HEK293 (cell line): ENCODE results near the gene SH3GLB2.

Experiments
- CTCF ChIA-PET: fragments of 350-600 bp; formaldehyde crosslinking; extraction: SDS; loops from one replicate; lab custom pipeline; 2021; ENCODE audit warnings: antibody characterized with exemption; lab: Yijun Ruan, JAX
- POLR2A ChIA-PET: fragments of 300-600 bp; formaldehyde crosslinking; extraction: SDS; loops from one replicate; lab custom pipeline; 2020; ENCODE audit warnings: antibody characterized with exemption, inconsistent platforms; lab: Yijun Ruan, JAX
- H3K27ac ChIP-seq: fragments of 200-500 bp; sonication (Bioruptor generic); 2 replicates; pipeline ENCODE4 v1.5.1; 2014; ENCODE audit warnings: low read depth, low read length, control low read depth, inconsistent platforms; ENCODE audit errors: extremely low read depth
- H3K36me3 ChIP-seq, 2 experiments: fragments of 200-500 bp in 1 of 2; sonication (Bioruptor generic) in 1 of 2; 1 replicate in 1 of 2; 2 replicates in 1 of 2; pipeline ENCODE4 v1.5.1; 2014 to 2017; ENCODE audit warnings: inconsistent platforms in 2 of 2, low read length in 2 of 2; ENCODE audit not compliant: control insufficient read depth in 2 of 2, insufficient read depth in 1 of 2
- H3K4me1 ChIP-seq: fragments of 200-500 bp; sonication (Bioruptor generic); 2 replicates; pipeline ENCODE4 v1.5.1; 2014; ENCODE audit warnings: mild to moderate bottlenecking, low read length, inconsistent platforms; ENCODE audit not compliant: control insufficient read depth, insufficient read depth
- H3K4me3 ChIP-seq: 2 replicates; pipeline ENCODE4 v1.5.1; 2011; ENCODE audit warnings: low read depth, mild to moderate bottlenecking, control low read depth, low read length, moderate library complexity
- H3K9me3 ChIP-seq: fragments of 200-500 bp; sonication (Bioruptor generic); 2 replicates; pipeline ENCODE4 v1.5.1; 2014; ENCODE audit warnings: low read depth, low read length, inconsistent platforms; ENCODE audit not compliant: control insufficient read depth, insufficient read depth
- GFI1B ChIP-seq: fragments of 450-650 bp; formaldehyde crosslinking; IDR thresholded peaks from 2 replicates; pipeline ENCODE4 v1.5.1; 2016; ENCODE audit warnings: missing biosample characterization, missing genetic modification characterization
- GLIS2 ChIP-seq: fragments of 450-650 bp; formaldehyde crosslinking; IDR thresholded peaks from 2 replicates; pipeline ENCODE4 v1.5.1; 2016; ENCODE audit warnings: missing biosample characterization, missing genetic modification characterization
- KLF10 ChIP-seq: fragments of 450-650 bp; IDR thresholded peaks from 2 replicates; pipeline ENCODE4 v1.5.1; 2018; ENCODE audit warnings: missing biosample characterization, mild to moderate bottlenecking, missing genetic modification characterization
- REPIN1 ChIP-seq: fragments of 450-650 bp; formaldehyde crosslinking; IDR thresholded peaks from 2 replicates; pipeline ENCODE4 v1.5.1; 2017; ENCODE audit warnings: missing biosample characterization, missing genetic modification characterization, low read depth
- SCRT1 ChIP-seq: fragments of 450-650 bp; formaldehyde crosslinking; IDR thresholded peaks from 2 replicates; pipeline ENCODE4 v1.5.1; 2016; ENCODE audit warnings: missing biosample characterization, missing genetic modification characterization, borderline replicate concordance
- SCRT2 ChIP-seq: fragments of 450-650 bp; formaldehyde crosslinking; IDR thresholded peaks from 2 replicates; pipeline ENCODE4 v1.5.1; 2016; ENCODE audit warnings: missing biosample characterization, missing genetic modification characterization
- ZIC2 ChIP-seq: fragments of 450-650 bp; formaldehyde crosslinking; IDR thresholded peaks from 2 replicates; pipeline ENCODE4 v1.5.1; 2016; ENCODE audit warnings: missing biosample characterization, missing genetic modification characterization
- ZNF10 ChIP-seq: fragments of 450-650 bp; formaldehyde crosslinking; IDR thresholded peaks from 2 replicates; pipeline ENCODE4 v1.5.1; 2017; ENCODE audit warnings: missing biosample characterization, missing genetic modification characterization
- ZNF155 ChIP-seq: fragments of 450-650 bp; formaldehyde crosslinking; IDR thresholded peaks from 2 replicates; pipeline ENCODE4 v1.5.1; 2016; ENCODE audit warnings: missing biosample characterization, missing genetic modification characterization
- ZNF16 ChIP-seq: fragments of 450-650 bp; formaldehyde crosslinking; IDR thresholded peaks from 2 replicates; pipeline ENCODE4 v1.5.1; 2016; ENCODE audit warnings: low read depth, missing biosample characterization, missing genetic modification characterization
- ZNF248 ChIP-seq: fragments of 450-650 bp; formaldehyde crosslinking; IDR thresholded peaks from 2 replicates; pipeline ENCODE4 v1.5.1; 2017; ENCODE audit warnings: missing biosample characterization, missing genetic modification characterization
- ZNF274 ChIP-seq, 2 experiments: fragments of 200-500 bp in 1 of 2; fragments of 450-650 bp in 1 of 2; sonication (Bioruptor generic) in 1 of 2; formaldehyde crosslinking in 1 of 2; IDR thresholded peaks; 2 replicates each; pipeline versions ENCODE4 v1.5.1 to v1.6.1; 2014 to 2016; ENCODE audit warnings: borderline replicate concordance in 1 of 2, inconsistent platforms in 1 of 2, low read length in 1 of 2, missing biosample characterization in 1 of 2, missing genetic modification characterization in 1 of 2
- ZNF335 ChIP-seq: fragments of 450-650 bp; formaldehyde crosslinking; conservative IDR thresholded peaks from 2 replicates; pipeline ENCODE4 v1.5.1; 2016; ENCODE audit warnings: missing biosample characterization, missing genetic modification characterization
- ZNF529 ChIP-seq: fragments of 450-650 bp; formaldehyde crosslinking; IDR thresholded peaks from 2 replicates; pipeline ENCODE4 v1.5.1; 2017; ENCODE audit warnings: missing genetic modification characterization, missing biosample characterization; ENCODE audit not compliant: insufficient replicate concordance
- ZNF600 ChIP-seq: fragments of 450-650 bp; formaldehyde crosslinking; IDR thresholded peaks from 2 replicates; pipeline ENCODE4 v1.5.1; 2016; ENCODE audit warnings: missing biosample characterization, missing genetic modification characterization
- ZNF623 ChIP-seq: fragments of 450-650 bp; formaldehyde crosslinking; IDR thresholded peaks from 2 replicates; pipeline ENCODE4 v1.5.1; 2016; ENCODE audit warnings: missing biosample characterization, missing genetic modification characterization
- TF ChIP-seq, protein P1 (sequence below): fragments of 450-650 bp; formaldehyde crosslinking; IDR thresholded peaks from 2 replicates; pipeline ENCODE4 v1.5.1; 2016; ENCODE audit warnings: missing biosample characterization, missing genetic modification characterization
- TF ChIP-seq, protein P2 (sequence below): fragments of 450-650 bp; formaldehyde crosslinking; IDR thresholded peaks from 2 replicates; pipeline ENCODE4 v1.5.1; 2016; ENCODE audit warnings: missing biosample characterization, missing genetic modification characterization
- TF ChIP-seq, protein P3 (sequence below): fragments of 450-650 bp; formaldehyde crosslinking; IDR thresholded peaks from 2 replicates; pipeline ENCODE4 v1.5.1; 2016; ENCODE audit warnings: missing biosample characterization, missing genetic modification characterization
- TF ChIP-seq, protein P4 (sequence below): fragments of 450-650 bp; formaldehyde crosslinking; IDR thresholded peaks from 2 replicates; pipeline ENCODE4 v1.5.1; 2017; ENCODE audit warnings: missing biosample characterization, missing genetic modification characterization

Gene SH3GLB2

DNA sequence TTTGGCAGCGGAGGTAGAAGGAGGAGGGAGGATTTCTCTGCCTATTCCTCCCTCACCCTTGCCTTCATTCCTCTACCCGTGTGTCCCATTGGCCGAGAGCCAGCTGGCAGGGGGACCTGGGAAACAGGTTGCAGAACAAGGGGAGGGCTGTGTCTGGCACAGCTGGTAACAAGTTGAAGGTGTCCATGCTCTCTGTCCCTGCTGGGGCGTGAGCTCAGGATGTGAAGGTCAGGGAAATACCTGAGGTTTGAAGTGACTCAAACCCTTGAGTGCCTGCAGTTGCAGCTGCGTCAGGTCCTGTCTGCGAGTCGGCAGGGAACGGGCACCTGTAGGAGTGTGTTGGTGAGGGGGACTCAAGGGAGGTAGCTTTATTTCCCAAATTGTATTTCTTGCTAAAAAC lies 24.5 kb upstream of the SH3GLB2 start:
- Histone ChIP-seq H3K36me3 (peaks cover 0 to 36% of the 10 kb centered on the region in 2 experiments; a peak in 2 of 3 replicates), H3K27ac (no peak overlapping the region), H3K4me1 (no peaks in the 10 kb centered on the region), H3K4me3 (no peak overlapping the region), H3K9me3 (no peaks in the 10 kb centered on the region)
- ChIA-PET POLR2A (no interaction called here), CTCF (no interaction called here)
- TF ChIP-seq ZNF10 (peak; percentile 83), ZNF248 (tag by site-specific recombination) (no peak), ZNF600 (tag by site-specific recombination) (0 out of 2 replicates have a peak, but pooled peaks have one; percentile 19), ZIC2 (peak; percentile 71), REPIN1 (tag by site-specific recombination) (no peak), SCRT2 (tag by site-specific recombination) (peak; percentile 93), ZNF155 (tag by site-specific recombination) (no peak), SCRT1 (tag by site-specific recombination) (peak; percentile 81)
- TF ChIP-seq, protein P1, sequence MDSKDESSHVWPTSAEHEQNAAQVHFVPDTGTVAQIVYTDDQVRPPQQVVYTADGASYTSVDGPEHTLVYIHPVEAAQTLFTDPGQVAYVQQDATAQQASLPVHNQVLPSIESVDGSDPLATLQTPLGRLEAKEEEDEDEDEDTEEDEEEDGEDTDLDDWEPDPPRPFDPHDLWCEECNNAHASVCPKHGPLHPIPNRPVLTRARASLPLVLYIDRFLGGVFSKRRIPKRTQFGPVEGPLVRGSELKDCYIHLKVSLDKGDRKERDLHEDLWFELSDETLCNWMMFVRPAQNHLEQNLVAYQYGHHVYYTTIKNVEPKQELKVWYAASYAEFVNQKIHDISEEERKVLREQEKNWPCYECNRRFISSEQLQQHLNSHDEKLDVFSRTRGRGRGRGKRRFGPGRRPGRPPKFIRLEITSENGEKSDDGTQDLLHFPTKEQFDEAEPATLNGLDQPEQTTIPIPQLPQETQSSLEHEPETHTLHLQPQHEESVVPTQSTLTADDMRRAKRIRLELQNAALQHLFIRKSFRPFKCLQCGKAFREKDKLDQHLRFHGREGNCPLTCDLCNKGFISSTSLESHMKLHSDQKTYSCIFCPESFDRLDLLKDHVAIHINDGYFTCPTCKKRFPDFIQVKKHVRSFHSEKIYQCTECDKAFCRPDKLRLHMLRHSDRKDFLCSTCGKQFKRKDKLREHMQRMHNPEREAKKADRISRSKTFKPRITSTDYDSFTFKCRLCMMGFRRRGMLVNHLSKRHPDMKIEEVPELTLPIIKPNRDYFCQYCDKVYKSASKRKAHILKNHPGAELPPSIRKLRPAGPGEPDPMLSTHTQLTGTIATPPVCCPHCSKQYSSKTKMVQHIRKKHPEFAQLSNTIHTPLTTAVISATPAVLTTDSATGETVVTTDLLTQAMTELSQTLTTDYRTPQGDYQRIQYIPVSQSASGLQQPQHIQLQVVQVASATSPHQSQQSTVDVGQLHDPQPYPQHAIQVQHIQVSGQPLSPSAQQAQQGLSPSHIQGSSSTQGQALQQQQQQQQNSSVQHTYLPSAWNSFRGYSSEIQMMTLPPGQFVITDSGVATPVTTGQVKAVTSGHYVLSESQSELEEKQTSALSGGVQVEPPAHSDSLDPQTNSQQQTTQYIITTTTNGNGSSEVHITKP, result 0 out of 2 replicates have a peak, but pooled peaks have one; percentile 24

DNA sequence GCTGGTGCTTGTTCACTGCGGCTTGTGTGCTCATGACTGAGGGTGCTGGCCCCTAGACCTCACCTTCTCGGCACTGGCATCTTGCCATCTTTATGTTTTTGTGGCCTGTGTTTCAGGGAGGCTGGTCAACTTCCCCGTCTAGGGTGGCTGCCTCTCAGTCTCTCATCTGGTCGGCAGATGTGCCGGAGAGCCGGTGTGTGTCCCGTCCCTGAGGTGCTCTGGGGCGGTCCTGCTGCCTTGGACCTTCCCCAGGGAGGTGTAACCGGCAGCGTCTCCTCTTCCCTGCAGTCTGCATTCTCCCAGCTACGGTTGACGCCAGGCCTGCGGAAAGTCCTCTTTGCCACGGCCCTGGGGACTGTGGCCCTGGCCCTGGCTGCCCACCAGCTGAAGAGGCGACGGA lies 13.9 kb upstream of the SH3GLB2 start:
- H3K9me3 ChIP-seq, result no peaks in the 10 kb centered on the region
- no peak overlapping the region for H3K4me3 ChIP-seq
- ChIA-PET CTCF (interaction anchor here (0.9 kb wide), 1 partner anchor 14 kb away, joined by 4 read pairs; the partner anchor contains the start of gene SH3GLB2), POLR2A (no interaction called here)
- peaks cover 0 to 34% of the 10 kb centered on the region in 2 experiments; a peak in 2 of 3 replicates for H3K36me3 ChIP-seq
- no peak for TF ChIP-seq ZNF529 (tag by site-specific recombination)
- no peak for TF ChIP-seq ZNF274 (IDR thresholded peaks at IDR 0.05; ENCODE audit: low read length)
- no peak for TF ChIP-seq ZNF274 (tag by site-specific recombination; IDR thresholded peaks at IDR 0.05; ENCODE audit: borderline replicate concordance)
- no peak for TF ChIP-seq GFI1B (tag by site-specific recombination)
- TF ChIP-seq, protein P2, sequence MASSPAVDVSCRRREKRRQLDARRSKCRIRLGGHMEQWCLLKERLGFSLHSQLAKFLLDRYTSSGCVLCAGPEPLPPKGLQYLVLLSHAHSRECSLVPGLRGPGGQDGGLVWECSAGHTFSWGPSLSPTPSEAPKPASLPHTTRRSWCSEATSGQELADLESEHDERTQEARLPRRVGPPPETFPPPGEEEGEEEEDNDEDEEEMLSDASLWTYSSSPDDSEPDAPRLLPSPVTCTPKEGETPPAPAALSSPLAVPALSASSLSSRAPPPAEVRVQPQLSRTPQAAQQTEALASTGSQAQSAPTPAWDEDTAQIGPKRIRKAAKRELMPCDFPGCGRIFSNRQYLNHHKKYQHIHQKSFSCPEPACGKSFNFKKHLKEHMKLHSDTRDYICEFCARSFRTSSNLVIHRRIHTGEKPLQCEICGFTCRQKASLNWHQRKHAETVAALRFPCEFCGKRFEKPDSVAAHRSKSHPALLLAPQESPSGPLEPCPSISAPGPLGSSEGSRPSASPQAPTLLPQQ (tag by site-specific recombination), result no peak
- no peak for TF ChIP-seq ZNF16 (tag by site-specific recombination)
- TF ChIP-seq ZNF623 (tag by site-specific recombination), result no peak
- no peaks in the 10 kb centered on the region for H3K4me1 ChIP-seq
- H3K27ac ChIP-seq, result no peak overlapping the region

DNA sequence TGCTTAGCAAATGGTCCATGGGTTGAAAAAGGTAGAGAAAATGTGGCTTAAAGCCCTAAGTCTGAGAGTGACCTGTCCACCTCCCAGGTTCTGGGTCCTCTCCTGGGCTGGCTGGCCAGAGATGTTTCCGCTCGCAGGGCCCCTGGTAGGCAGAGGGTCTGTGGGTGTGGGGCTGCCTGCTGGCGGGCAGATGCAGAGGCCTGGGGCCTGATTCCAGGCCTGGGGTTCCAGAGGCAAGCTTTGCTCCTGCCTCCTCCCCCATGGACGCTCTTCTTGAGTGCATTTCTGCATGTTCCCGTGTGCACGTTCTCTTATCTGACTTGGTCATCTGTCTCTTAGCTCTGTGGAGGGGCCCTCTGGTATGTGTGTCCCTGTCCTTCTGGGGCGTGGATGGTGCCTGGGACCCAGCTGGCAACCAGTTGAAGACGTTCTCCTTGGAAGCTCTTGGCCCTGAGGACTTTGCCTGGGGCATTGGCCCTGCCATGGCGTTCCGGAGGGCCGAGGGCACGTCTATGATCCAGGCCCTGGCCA lies 12.0 kb upstream of the SH3GLB2 start:
- no peak for TF ChIP-seq ZNF600 (tag by site-specific recombination)
- TF ChIP-seq ZIC2, result no peak
- TF ChIP-seq KLF10 (tag by site-specific recombination), result no peak
- TF ChIP-seq, protein P3, sequence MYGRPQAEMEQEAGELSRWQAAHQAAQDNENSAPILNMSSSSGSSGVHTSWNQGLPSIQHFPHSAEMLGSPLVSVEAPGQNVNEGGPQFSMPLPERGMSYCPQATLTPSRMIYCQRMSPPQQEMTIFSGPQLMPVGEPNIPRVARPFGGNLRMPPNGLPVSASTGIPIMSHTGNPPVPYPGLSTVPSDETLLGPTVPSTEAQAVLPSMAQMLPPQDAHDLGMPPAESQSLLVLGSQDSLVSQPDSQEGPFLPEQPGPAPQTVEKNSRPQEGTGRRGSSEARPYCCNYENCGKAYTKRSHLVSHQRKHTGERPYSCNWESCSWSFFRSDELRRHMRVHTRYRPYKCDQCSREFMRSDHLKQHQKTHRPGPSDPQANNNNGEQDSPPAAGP (tag by site-specific recombination), result no peak
- TF ChIP-seq GLIS2 (tag by site-specific recombination), result no peak
- TF ChIP-seq, protein P4, sequence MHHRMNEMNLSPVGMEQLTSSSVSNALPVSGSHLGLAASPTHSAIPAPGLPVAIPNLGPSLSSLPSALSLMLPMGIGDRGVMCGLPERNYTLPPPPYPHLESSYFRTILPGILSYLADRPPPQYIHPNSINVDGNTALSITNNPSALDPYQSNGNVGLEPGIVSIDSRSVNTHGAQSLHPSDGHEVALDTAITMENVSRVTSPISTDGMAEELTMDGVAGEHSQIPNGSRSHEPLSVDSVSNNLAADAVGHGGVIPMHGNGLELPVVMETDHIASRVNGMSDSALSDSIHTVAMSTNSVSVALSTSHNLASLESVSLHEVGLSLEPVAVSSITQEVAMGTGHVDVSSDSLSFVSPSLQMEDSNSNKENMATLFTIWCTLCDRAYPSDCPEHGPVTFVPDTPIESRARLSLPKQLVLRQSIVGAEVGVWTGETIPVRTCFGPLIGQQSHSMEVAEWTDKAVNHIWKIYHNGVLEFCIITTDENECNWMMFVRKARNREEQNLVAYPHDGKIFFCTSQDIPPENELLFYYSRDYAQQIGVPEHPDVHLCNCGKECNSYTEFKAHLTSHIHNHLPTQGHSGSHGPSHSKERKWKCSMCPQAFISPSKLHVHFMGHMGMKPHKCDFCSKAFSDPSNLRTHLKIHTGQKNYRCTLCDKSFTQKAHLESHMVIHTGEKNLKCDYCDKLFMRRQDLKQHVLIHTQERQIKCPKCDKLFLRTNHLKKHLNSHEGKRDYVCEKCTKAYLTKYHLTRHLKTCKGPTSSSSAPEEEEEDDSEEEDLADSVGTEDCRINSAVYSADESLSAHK, result no peak
- no peak for TF ChIP-seq ZNF335
- CTCF ChIA-PET, result no interaction called here

More for the DNA sequence above, 12.0 kb upstream of the SH3GLB2 start:
- no peaks in the 10 kb centered on the region for H3K4me1 ChIP-seq
- POLR2A ChIA-PET, result interaction anchor here (3.0 kb wide), 1 partner anchor 11 kb away, joined by 13 read pairs; the partner anchor contains the start of gene SH3GLB2
- no peak overlapping the region for H3K4me3 ChIP-seq
- peaks cover 0 to 31% of the 10 kb centered on the region in 2 experiments; a peak in 2 of 3 replicates for H3K36me3 ChIP-seq
- no peaks in the 10 kb centered on the region for H3K9me3 ChIP-seq
- no peak overlapping the region for H3K27ac ChIP-seq
